HK-2 (cell line): ENCODE data around the gene SIX5.

Experiments
- DNase-seq: peaks from one replicate; pipeline ENCODE4 v3.0.0-alpha.2; 2018; ENCODE audit not compliant: unreplicated experiment

The SIX5 gene

DNA sequence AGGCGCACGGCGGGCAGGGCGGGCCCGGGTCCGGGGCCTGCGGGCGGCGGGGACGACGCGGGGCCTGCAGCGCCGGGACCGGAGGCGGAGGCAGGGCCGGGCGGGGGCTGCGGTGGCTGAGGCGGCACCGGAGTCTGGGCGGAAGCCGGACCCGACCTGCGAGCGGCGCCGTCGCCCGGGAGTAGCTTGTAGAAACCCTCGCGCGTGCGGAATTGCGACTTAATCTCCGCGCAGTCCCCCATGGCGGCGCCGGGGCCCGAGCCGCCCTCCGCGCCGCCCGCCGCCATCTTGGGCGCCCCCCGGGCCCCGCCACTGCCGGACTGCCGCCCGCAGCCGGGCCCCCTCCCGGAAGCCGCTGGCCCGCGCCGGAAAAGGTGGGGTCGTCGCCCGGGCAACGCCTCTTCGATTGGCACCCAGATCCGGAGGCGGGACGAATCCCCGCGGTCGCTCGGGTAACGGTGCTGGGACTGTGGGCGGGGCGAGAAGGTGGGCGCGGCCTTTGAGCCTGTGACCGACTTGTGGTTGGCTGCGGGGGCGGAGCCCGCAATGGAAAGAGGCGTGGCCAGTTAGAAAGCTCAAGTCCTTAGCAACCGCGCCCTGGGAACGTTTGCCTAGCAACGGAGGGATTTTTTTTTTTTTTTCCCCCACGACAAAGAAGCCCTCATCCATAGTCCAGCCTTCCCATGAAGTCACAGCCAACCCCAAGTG, 23.6 kb upstream of the SIX5 start, which contains the start of gene DMWD:
Gene DMWD (minus strand): TSS at position 376 of the 708 bp plus-strand sequence. CDS start 89 bp downstream, at position 287.
- peak; percentile 100 for DNase-seq

DNA sequence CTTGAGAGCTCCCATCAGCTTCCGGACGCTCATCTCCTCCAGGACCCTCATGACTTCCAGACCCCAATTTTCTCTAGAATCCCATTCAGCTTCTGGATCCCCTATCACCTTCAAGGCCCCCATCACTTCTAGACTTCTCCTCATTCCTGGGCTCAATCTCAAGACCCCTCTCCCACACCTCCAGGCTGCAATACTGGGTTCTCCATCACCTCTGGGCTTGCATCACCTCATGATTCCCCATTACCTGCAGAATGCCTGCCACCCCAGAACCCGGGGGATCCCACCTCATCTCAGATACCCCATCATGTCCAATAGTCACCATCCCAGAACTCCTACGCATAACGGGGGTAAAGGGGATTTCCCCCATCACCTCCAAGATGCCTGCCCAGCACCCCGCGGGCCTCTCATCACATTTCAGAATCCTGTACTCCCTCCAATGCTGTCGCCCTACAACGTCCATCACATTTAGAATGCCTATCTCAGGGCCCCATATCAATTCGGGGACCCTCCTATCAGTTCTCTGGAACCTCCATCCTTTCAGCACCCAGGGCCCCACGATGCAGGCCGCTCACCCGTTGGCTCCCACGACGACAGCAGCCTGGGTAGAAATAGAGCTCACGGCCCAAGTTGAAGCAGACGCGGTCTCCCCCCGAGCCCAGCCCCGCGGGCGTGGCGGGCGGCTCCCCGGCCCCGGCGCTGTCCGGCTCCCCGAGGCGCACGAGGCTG, 22.9 kb upstream of the SIX5 start:
- no peak for DNase-seq

DNA sequence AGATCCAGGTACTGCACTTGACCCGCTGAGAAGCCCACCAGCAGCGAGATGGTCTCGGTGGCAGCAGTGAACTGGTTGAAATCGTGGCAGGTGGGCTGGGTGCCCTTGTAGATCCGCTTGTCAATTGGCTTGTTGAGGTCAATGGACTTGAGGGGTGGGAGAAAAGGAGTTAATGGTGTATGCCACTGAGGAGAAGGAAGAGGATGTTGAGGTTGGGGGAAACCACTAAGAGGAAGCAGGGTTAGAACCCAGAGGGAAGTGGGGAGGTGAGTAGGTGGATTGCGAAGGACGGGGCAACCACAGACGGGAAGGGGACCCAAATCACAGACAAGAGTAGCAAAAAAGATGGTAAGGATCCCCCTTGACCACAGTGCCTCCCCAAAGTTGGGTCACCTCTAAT, 21.9 kb upstream of the SIX5 start:
- no peak for DNase-seq

GRCh38 chr19:45789035-45789786, 20.2 kb upstream of the SIX5 start:
- no peak for DNase-seq

DNA sequence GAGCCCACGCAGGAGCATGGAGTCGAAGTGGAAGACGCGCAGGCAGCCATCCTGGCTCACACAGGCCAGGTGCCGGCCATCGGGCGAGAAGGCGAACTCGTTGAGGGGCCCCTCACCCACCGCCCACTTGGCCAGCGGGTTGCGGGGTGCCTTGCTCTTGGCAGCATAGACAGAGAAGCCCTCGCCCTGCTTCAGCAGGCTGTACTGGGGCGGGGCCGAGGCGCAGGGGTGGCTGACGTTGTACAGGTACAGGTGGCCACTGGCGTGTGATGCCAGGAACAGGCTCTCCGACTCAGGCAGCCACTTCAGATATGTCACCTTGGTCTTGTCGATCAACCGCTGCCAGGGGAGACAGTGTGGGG, 17.5 kb upstream of the SIX5 start:
- DNase-seq: no peak

DNA sequence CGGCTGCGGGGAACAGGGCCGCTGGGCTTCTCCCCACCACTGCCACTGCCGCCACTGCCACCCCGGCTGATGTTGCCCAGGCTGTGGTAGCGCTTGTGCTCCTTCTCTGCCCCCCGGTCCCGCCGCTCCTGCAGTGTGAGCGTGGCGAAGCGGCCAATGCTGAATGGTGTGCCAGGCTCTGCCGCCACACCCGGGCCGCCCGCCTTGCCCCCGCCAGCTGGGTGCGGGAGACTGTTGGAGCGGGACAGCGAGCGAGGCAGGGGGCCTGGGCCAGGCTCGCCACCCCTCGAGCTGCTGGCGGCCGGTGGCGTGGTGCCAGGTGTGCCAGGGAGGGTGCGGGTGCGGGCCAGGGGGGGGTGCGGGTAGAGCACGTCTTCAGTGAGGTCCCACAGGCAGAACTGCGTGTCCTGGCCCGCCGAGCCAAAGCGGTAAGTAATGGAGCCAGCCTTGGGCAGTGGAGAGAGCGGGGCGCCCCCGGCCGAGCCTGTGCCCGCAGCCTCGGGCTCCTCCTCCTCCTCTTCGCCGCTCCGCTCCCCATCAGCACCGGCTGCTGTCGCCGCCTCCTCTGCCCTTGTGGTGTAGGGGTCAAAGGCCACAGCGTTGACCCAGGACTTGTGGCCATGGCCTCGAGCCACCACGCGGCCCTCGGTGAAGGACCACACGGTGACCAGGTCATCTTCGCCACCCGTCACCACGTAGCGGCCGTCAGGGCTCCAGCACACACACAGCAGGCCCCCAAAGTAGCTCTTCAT, 16.9 kb upstream of the SIX5 start:
- no peak for DNase-seq

DNA sequence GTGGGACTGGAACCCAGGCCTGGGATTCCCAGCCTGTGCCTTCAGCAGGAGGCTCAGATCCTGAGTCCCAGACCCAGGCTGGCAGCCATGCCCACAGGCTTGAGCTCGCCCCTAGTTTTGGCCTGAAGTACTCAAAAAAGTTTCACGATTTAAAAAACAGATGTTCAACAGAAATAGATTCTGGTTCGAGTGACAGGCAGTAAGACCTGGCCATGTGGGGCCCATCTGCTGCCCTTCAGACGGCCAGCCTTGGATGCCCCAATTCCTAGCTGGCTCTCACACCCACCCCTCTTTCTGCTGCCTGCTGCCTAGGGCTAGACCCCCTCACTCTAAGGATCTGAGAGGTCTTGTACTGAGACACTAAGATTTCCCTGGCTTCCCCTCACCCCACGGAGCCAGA, 16.0 kb upstream of the SIX5 start:
- DNase-seq: no peak

DNA sequence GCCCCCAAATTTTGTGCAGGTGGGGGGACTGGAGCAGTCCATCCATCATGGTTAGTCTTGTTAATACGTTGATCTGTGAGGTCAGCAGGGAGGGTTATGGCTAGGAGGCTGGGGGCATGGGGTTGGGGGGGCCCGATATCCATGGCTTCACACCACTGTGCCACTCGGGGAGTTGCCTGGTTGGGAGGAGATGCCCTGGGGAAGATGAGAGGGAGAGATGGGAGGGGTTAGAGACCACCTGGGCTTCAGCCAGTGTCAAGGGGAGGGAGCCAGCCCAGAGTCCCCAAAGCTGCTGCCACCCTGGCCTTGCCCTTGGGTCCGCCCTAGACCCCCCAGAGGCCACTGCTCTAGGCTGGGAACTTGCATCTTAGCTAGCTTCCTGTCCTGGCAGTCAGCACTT, 15.0 kb upstream of the SIX5 start:
- no peak for DNase-seq

- peak; percentile 52 for DNase-seq
These were observed 14.1 kb upstream of the SIX5 start for GRCh38 chr19:45782820-45783785.

DNA sequence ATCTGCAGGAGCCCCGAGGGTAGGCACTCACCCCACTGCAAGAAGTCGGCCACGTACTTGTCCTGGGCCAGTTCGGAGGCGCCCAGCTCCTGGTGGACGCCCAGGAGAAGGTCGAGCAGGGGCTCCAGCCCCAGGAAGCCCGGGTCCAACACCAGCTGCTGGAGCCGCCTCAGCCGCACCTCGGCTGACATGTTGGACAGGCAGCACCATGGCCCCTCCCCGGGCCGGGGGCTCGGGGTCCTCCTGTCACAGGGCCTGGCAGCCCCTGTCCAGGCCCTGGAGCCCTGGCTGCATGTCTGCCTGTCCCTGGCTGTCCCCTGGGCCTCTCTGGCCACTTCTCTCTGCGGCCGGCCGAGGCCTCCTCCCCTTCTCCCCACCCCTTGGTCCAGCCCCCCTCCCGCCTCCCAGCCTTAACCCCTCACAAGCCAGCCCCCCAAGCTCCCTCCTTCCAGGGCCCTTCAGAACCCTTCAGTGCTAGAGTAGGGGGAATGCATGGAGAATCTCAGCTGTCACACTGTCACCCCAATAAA, 13.2 kb upstream of the SIX5 start, which contains the start of gene DMPK:
Gene DMPK (minus strand): TSS at position 329 of the 530 bp plus-strand sequence. CDS start 138 bp downstream, at position 191.
- no peak for DNase-seq

- peak; percentile 49 for DNase-seq
These were observed 12.4 kb upstream of the SIX5 start for GRCh38 chr19:45781214-45782161.

DNA sequence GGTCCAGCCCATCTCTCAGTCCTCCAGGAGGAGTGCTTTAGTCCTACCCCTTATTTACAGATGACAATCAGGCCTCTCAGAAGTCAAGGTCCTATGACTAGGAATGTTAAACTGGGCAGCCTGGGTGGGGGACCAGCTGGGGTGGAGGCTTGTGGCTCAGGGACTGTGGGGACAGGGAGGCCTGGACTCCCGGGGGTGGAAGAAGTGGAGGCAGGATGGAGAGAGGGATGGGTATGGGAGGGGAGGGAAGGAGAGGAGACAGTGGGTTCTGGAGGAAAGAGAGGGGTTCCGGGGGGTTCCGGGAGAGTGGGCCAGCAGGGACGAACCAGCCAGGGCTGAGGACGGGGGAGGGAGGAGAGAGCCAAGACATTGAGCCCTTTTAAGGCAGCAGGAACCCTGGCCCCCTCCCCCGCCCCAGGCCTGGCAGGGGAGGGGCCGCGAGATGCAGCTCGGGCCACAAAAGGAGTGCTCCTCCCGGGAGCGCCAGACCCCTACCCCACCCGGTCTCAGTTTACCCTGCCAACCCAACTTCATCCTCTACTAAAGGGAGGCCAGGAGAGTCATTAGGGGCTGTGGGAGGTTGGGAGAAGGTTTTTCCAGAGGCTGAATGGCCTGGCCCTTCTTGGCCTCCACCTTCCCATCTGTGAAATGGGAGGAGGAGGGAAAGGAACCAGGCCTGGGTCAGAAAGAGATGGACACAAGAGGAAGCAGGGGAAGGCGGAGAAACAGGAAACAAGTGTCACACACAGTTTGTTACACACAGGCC, 11.6 kb upstream of the SIX5 start:
- DNase-seq: no peak

DNA sequence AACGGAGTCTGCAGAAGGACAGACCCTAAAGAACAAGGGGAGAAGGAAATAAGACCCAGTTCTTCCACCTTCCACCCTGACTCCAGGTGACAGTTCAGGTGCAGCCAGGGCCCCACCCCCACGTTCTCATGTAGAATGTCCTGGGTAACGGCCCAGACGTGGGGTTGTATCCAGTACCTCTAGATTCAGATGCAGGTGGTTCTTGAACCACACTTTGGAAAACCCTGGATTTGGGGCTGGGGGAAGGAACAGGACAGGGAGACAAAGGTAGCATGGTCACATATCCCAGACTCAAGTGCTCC, 11.0 kb upstream of the SIX5 start:
- DNase-seq: no peak

DNA sequence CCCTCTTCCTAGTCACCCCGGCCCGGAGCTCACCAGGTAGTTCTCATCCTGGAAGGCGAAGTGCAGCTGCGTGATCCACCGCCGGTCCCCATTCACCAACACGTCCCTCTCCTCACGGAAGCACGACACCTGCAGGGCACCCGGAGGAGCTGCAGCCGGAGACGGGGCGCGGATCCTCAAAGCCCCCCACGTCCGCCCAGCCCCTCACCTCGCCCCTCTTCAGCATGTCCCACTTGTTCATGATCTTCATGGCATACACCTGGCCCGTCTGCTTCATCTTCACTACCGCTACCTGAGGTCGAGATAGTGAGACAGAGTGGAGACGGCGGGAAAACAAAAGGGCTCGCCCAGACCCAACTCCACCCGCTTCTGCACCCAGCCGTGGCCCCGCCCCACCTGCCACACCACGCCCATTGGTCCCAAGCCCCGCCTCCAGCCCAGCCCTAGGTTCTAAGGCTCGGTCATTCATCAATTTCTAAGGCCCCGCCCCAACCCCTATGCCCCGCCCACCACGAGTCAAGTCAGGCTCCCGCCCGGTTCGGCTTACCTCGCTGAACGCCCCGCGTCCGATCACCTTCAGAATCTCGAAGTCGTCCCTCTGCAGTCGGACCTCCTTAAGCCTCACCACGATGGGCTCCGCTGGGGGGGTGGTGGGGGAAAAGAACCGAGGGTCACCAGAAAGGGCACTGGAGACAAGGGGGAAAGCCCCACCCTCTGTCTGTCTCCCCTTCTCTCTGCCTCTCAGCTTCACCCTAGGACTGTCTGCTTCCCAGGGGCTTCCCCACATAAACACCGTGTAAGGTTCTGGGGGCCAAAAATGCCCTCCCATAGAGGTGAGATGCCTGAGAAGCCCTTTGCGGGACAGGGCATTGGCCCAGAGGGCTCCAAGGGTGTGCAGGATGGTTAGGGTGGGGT, 10.4 kb upstream of the SIX5 start:
- no peak for DNase-seq

- no peak for DNase-seq
These were observed 9.1 kb upstream of the SIX5 start for GRCh38 chr19:45778010-45778661.

DNA sequence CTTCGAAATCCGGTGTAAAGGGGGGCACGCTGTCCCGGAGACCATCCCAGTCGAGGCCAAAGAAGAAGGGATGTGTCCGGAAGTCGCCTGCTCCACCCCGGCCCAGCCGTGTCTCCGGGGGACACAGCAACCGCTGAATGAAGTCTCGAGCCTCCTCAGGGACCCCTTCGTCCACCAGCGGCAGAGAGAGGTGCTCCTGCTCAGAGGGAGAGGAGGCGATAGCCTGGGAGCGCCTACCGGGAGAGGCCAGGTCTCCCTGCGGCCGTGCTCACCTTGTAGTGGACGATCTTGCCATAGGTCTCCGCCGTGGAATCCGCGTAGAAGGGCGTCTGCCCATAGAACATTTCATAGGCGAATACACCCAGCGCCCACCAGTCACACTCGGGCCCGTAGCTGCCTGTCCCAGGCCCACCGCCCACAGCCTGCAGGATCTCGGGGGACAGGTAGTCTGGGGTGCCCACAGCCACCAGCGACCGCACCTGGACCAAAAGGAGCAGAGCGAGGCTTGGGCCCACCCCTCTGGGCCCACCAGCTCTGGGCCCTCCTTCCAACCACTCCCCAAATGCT, 8.4 kb upstream of the SIX5 start:
- DNase-seq: no peak

- DNase-seq: no peak
These were observed 5.7 kb upstream of the SIX5 start for GRCh38 chr19:45774765-45775164.
